HEK293 (cell line): ENCODE data around the gene APOB.

Experiments used
- BCL11B ChIP-seq: fragments of 450-650 bp; formaldehyde crosslinking; IDR thresholded peaks from 2 replicates; pipeline ENCODE4 v1.5.1; 2016; ENCODE audit warnings: low read depth, missing biosample characterization, missing genetic modification characterization
- KLF1 ChIP-seq: fragments of 450-650 bp; formaldehyde crosslinking; IDR thresholded peaks from 2 replicates; pipeline ENCODE4 v1.5.1; 2016; ENCODE audit warnings: missing biosample characterization, missing genetic modification characterization
- MZF1 ChIP-seq: fragments of 450-650 bp; formaldehyde crosslinking; IDR thresholded peaks from 2 replicates; pipeline ENCODE4 v1.5.1; 2017; ENCODE audit warnings: missing biosample characterization, missing genetic modification characterization, borderline replicate concordance
- SCRT1 ChIP-seq: fragments of 450-650 bp; formaldehyde crosslinking; IDR thresholded peaks from 2 replicates; pipeline ENCODE4 v1.5.1; 2016; ENCODE audit warnings: missing biosample characterization, missing genetic modification characterization, borderline replicate concordance
- ZNF266 ChIP-seq: fragments of 450-650 bp; formaldehyde crosslinking; IDR thresholded peaks from 2 replicates; pipeline ENCODE4 v1.5.1; 2016; ENCODE audit warnings: missing biosample characterization, missing genetic modification characterization, low read depth
- ZNF274 ChIP-seq, 2 experiments: fragments of 200-500 bp in 1 of 2; fragments of 450-650 bp in 1 of 2; sonication (Bioruptor generic) in 1 of 2; formaldehyde crosslinking in 1 of 2; IDR thresholded peaks; 2 replicates each; pipeline versions ENCODE4 v1.5.1 to v1.6.1; 2014 to 2016; ENCODE audit warnings: borderline replicate concordance in 1 of 2, inconsistent platforms in 1 of 2, low read length in 1 of 2, missing biosample characterization in 1 of 2, missing genetic modification characterization in 1 of 2
- ZNF302 ChIP-seq: fragments of 450-650 bp; formaldehyde crosslinking; IDR thresholded peaks from 2 replicates; pipeline ENCODE4 v1.5.1; 2016; ENCODE audit warnings: missing biosample characterization, missing genetic modification characterization, low read depth
- ZNF354C ChIP-seq: fragments of 450-650 bp; formaldehyde crosslinking; IDR thresholded peaks from 2 replicates; pipeline ENCODE4 v1.5.1; 2016; ENCODE audit warnings: missing biosample characterization, missing genetic modification characterization, low read depth, borderline replicate concordance
- ZNF416 ChIP-seq: fragments of 450-650 bp; formaldehyde crosslinking; IDR thresholded peaks from 2 replicates; pipeline ENCODE4 v1.5.1; 2016; ENCODE audit warnings: missing biosample characterization, missing genetic modification characterization
- ZNF501 ChIP-seq: fragments of 450-650 bp; formaldehyde crosslinking; IDR thresholded peaks from 2 replicates; pipeline ENCODE4 v1.5.1; 2016; ENCODE audit warnings: missing biosample characterization, missing genetic modification characterization
- ZNF791 ChIP-seq: fragments of 450-650 bp; formaldehyde crosslinking; IDR thresholded peaks from 2 replicates; pipeline ENCODE4 v1.5.1; 2016; ENCODE audit warnings: missing biosample characterization, missing genetic modification characterization
- TF ChIP-seq, protein P1 (sequence below): fragments of 450-650 bp; formaldehyde crosslinking; IDR thresholded peaks from 2 replicates; pipeline ENCODE4 v1.5.1; 2016; ENCODE audit warnings: missing biosample characterization, missing genetic modification characterization
- TF ChIP-seq, protein P2 (sequence below): fragments of 450-650 bp; formaldehyde crosslinking; IDR thresholded peaks from 2 replicates; pipeline ENCODE4 v1.5.1; 2016; ENCODE audit warnings: missing biosample characterization, missing genetic modification characterization
- TF ChIP-seq, protein P3 (sequence below): fragments of 450-650 bp; formaldehyde crosslinking; IDR thresholded peaks from 2 replicates; pipeline ENCODE4 v1.5.0; 2017; ENCODE audit warnings: missing biosample characterization, missing genetic modification characterization, borderline replicate concordance

DNA sequence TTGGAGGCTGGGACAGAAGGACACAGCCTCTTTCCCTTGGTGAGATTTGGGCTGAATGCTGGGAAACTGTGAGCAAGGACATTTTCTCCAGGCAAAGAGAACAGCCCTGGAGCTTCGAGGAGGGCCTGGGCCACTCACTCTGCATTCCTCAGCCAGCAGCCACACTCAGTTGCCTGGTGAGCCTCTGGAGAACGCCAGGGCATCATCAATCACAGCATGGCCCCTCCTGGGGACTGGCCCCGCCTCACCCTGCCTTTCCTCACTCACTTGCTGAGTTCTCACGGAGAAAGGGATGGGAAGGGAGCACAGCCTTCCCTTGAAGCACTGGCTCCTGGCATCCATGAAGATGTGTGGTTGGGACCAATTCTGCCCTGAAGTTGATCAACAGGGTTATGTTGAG, 55.0 kb downstream of the APOB start:
- no peak for TF ChIP-seq ZNF302 (tag by site-specific recombination)
- no peak for TF ChIP-seq ZNF791 (tag by site-specific recombination)
- TF ChIP-seq, protein P1, sequence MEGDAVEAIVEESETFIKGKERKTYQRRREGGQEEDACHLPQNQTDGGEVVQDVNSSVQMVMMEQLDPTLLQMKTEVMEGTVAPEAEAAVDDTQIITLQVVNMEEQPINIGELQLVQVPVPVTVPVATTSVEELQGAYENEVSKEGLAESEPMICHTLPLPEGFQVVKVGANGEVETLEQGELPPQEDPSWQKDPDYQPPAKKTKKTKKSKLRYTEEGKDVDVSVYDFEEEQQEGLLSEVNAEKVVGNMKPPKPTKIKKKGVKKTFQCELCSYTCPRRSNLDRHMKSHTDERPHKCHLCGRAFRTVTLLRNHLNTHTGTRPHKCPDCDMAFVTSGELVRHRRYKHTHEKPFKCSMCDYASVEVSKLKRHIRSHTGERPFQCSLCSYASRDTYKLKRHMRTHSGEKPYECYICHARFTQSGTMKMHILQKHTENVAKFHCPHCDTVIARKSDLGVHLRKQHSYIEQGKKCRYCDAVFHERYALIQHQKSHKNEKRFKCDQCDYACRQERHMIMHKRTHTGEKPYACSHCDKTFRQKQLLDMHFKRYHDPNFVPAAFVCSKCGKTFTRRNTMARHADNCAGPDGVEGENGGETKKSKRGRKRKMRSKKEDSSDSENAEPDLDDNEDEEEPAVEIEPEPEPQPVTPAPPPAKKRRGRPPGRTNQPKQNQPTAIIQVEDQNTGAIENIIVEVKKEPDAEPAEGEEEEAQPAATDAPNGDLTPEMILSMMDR (tag by site-specific recombination), result no peak
- TF ChIP-seq ZNF416 (tag by site-specific recombination), result no peak
- no peak for TF ChIP-seq KLF1 (tag by site-specific recombination)
- TF ChIP-seq, protein P2, sequence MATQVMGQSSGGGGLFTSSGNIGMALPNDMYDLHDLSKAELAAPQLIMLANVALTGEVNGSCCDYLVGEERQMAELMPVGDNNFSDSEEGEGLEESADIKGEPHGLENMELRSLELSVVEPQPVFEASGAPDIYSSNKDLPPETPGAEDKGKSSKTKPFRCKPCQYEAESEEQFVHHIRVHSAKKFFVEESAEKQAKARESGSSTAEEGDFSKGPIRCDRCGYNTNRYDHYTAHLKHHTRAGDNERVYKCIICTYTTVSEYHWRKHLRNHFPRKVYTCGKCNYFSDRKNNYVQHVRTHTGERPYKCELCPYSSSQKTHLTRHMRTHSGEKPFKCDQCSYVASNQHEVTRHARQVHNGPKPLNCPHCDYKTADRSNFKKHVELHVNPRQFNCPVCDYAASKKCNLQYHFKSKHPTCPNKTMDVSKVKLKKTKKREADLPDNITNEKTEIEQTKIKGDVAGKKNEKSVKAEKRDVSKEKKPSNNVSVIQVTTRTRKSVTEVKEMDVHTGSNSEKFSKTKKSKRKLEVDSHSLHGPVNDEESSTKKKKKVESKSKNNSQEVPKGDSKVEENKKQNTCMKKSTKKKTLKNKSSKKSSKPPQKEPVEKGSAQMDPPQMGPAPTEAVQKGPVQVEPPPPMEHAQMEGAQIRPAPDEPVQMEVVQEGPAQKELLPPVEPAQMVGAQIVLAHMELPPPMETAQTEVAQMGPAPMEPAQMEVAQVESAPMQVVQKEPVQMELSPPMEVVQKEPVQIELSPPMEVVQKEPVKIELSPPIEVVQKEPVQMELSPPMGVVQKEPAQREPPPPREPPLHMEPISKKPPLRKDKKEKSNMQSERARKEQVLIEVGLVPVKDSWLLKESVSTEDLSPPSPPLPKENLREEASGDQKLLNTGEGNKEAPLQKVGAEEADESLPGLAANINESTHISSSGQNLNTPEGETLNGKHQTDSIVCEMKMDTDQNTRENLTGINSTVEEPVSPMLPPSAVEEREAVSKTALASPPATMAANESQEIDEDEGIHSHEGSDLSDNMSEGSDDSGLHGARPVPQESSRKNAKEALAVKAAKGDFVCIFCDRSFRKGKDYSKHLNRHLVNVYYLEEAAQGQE, result no peak
- no peak for TF ChIP-seq ZNF501
- no peak for TF ChIP-seq MZF1 (tag by site-specific recombination)
- TF ChIP-seq, protein P3, sequence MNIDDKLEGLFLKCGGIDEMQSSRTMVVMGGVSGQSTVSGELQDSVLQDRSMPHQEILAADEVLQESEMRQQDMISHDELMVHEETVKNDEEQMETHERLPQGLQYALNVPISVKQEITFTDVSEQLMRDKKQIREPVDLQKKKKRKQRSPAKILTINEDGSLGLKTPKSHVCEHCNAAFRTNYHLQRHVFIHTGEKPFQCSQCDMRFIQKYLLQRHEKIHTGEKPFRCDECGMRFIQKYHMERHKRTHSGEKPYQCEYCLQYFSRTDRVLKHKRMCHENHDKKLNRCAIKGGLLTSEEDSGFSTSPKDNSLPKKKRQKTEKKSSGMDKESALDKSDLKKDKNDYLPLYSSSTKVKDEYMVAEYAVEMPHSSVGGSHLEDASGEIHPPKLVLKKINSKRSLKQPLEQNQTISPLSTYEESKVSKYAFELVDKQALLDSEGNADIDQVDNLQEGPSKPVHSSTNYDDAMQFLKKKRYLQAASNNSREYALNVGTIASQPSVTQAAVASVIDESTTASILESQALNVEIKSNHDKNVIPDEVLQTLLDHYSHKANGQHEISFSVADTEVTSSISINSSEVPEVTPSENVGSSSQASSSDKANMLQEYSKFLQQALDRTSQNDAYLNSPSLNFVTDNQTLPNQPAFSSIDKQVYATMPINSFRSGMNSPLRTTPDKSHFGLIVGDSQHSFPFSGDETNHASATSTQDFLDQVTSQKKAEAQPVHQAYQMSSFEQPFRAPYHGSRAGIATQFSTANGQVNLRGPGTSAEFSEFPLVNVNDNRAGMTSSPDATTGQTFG (tag by site-specific recombination), result no peak
- TF ChIP-seq ZNF354C (tag by site-specific recombination), result no peak
- no peak for TF ChIP-seq BCL11B (tag by site-specific recombination)
- no peak for TF ChIP-seq SCRT1 (tag by site-specific recombination)
- no peak for TF ChIP-seq ZNF274 (IDR thresholded peaks at IDR 0.05; ENCODE audit: low read length)
- TF ChIP-seq ZNF274 (tag by site-specific recombination; IDR thresholded peaks at IDR 0.05; ENCODE audit: borderline replicate concordance), result no peak
- TF ChIP-seq ZNF266 (tag by site-specific recombination), result no peak
